Ovary (tissue), 3 donors: ENCODE measurements around the gene CAMK2D.

ENCODE experiments used
- EP300 ChIP-seq: sonication (generic); formaldehyde crosslinking; IDR thresholded peaks from one replicate; pipeline ENCODE4 v1.6.1; 2017; ENCODE audit warnings: antibody characterized with exemption
- POLR2A ChIP-seq: fragments of 450-650 bp; IDR thresholded peaks from one replicate; pipeline ENCODE4 v1.6.1; 2017; ENCODE audit warnings: antibody characterized with exemption, mild to moderate bottlenecking, moderate library complexity
- TF ChIP-seq, protein P1 (sequence below), 3 donors: fragments of 450-650 bp in 2 of 3; fragments of 200-600 bp in 1 of 3; IDR thresholded peaks; one replicate each; pipeline versions ENCODE4 v1.5.1 to v1.8.0; 2016 to 2022; ENCODE audit warnings: antibody characterized with exemption in 3 of 3, mild to moderate bottlenecking in 1 of 3
- donor health status: DM: no; HTN: no; CAD: no.

DNA sequence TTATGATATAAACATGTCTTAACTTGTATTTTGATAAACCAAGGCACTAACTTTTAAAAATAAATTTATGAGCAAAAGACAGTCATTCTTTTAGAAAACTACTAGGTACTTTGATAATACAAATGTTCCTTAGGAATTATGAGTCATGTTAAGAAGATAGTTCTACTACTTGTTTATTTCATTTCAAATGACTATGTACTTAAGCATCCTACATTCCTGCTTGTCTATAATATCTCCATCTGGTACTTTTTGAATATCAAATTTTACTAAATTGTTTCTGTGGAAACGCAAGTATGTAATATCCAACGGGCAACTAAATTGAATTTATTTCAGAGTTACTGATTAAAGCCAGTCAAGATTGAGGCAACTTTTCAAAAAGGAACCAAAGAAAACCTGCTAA, 61.8 kb downstream of the CAMK2D start:
- TF ChIP-seq, protein P1, sequence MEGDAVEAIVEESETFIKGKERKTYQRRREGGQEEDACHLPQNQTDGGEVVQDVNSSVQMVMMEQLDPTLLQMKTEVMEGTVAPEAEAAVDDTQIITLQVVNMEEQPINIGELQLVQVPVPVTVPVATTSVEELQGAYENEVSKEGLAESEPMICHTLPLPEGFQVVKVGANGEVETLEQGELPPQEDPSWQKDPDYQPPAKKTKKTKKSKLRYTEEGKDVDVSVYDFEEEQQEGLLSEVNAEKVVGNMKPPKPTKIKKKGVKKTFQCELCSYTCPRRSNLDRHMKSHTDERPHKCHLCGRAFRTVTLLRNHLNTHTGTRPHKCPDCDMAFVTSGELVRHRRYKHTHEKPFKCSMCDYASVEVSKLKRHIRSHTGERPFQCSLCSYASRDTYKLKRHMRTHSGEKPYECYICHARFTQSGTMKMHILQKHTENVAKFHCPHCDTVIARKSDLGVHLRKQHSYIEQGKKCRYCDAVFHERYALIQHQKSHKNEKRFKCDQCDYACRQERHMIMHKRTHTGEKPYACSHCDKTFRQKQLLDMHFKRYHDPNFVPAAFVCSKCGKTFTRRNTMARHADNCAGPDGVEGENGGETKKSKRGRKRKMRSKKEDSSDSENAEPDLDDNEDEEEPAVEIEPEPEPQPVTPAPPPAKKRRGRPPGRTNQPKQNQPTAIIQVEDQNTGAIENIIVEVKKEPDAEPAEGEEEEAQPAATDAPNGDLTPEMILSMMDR (IDR thresholded peaks at IDR 0.05): no peak
- no peak for TF ChIP-seq EP300
- TF ChIP-seq POLR2A: no peak
